ENCODE data around the gene RINL. TPM values are rescaled to one million over a fixed set of nuclear protein-coding genes. Genes with fewer than 3 reads are reported as not detected.
"Not testable (repeated sequence)": the region's sequence is repeated elsewhere in the genome, so short reads cannot be mapped to it uniquely, and the experiment has no call there.

The RINL gene
- total RNA-seq, 1 donor from 2014 or later: 3.3 TPM

DNA sequence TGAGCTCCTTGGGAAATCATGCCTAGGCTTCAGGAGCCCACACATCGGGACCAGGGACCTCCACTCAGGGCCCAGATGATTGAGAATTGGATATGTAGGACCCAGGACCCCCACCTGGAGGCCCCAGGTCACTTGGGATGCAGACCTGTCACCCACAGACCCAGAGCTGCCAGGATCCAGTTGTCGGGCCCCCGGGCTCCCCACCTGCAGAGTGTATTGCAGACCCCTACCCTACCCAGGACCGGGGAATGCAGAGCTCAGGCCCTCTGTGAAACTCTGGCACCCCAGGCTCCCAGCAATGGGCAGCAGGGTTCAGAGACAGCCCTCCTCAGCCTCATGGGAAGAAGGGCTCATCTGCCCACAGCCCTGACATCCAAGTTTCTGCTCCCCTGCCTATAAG is 27.5 kb upstream of the RINL start:
- no peak for DNase-seq (ENCODE audit: extremely low read depth, low read depth, low spot score)

DNA sequence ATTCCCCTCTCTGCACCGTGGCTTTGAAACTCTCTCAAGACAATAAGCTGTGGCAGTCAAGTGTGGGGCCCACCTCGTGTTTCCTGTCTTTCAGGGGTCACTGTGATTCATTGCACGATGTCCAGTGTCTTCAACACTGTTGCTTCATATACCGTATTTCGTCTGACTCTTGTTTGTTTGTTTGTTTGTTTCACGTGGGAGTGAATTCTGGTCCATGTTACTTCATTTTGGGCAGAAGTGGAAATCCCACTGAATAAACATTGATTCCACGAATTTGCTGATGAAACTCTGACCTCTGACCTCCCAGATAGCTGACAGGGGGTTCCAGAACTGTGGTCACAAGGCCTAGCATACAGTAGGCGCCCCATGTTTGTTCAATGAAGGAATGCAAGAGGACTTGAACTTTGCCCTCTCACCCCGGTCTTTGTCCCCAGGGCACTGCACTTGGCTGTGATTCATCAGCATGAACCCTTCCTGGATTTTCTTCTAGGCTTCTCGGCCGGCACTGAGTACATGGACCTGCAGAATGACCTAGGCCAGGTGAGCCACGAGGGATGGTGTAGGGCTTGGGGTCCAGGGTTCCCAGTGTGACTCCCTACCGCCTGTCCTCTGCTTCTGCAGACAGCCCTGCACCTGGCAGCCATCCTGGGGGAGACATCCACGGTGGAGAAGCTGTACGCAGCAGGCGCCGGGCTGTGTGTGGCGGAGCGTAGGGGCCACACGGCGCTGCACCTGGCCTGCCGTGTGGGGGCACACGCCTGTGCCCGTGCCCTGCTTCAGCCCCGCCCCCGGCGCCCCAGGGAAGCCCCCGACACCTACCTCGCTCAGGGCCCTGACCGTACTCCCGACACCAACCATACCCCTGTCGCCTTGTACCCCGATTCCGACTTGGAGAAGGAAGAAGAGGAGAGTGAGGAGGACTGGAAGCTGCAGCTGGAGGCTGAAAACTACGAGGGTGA is 26.8 kb upstream of the RINL start:
- no peak for DNase-seq (ENCODE audit: extremely low read depth, low read depth, low spot score)

DNA sequence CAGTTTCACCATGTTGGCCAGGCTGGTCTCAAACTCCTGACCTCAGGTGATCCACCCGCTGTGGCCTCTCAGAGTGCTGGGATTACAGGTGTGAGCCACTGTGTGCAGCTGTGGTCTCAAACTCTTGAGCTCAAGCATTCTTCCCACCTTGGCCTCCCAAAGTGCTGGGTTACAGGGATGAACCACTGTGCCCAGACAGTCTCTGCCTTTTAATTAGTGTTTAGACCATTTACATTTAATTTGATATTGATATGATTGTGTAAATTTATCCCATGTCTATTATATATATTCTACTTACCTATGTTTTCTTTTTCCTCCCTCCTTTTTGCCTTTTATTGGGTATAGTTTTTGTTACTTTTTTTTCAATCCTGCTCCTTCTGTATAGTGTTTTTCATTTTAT is 23.6 kb upstream of the RINL start:
- no peak for DNase-seq (ENCODE audit: extremely low read depth, low read depth, low spot score)

DNA sequence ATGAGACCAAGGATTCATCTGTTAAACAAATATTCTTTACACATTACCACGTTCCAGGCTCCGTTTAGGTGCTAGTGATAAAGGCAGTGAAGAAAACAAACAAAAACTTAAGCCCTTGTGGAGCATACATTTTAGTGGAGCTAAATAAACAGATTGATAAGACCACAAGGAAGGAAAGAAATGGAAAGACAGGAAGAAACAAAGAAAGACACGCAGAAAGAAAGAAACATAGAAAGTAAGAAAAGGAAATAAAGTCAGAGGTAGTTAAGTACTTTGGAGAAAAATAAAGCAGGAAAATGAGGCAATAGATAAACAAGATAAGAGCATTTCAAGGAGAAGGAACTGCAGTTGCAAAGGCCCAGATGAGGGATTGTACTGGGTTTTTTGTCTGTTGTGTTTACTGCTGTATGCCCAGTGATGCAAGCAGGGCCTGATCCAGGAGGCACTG is 22.7 kb upstream of the RINL start:
- no peak for DNase-seq (ENCODE audit: extremely low read depth, low read depth, low spot score)

DNA sequence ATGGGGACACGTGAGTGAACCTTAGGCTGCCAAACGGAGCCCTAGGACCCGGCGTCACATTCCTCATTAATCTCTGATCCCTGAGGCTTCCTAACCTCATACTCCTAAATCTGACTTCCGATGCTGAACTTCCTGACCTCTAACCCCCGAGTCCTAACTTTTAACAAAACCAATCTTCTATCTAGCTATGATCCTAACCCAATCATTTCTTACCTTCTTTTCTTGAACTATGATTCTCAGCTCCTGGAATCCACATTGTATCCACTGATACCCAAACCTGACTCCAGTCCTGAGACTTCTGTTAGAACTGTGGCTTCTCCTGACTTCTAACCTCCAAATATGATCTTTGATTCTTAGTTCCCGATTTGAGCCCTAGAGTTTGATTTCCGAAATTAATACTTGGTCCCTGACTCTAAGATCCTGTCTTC is 22.1 kb upstream of the RINL start:
- no peak for DNase-seq (ENCODE audit: extremely low read depth, low read depth, low spot score)

DNA sequence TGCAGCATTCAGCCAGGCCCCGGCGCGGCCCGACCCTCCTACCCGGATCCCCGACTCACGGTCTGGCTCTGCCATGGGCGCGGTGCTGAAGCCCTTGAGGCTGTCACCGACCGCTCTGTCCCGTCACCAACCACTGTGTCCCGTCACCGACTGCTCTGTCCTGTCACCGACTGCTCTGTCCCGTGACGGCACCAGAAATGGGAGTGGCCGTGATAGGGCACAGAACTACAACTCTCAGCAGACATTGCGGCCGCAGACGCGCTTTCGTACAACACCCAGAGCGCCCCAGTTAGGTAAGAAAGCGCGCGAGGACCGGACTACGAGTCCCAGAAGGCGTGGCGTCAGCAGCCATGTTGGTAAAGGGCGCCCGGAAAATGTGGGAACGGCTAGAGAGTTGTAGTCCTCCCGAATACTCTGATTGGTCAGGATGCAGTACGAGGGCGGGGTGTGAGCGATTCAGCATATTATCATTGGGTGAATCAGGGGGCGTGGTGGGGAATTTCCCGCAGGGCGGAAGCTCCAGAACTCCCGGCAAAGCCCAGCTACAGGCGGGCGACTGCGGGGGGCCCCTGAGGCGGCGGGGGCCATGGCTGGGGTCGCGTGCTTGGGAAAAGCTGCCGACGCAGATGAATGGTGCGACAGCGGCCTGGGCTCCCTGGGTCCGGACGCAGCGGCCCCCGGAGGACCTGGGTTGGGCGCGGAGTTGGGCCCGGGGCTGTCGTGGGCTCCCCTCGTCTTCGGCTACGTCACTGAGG is 21.5 kb upstream of the RINL start, which contains the start of the genes NFKBIB and SIRT2:
Gene NFKBIB (plus strand): TSS at position 523 of the 755 bp plus-strand sequence. CDS start 64 bp downstream, at position 587.
Gene SIRT2 (minus strand): TSS at position 172 of the 755 bp plus-strand sequence. CDS start 97 bp downstream, at position 75.
- DNase-seq (ENCODE audit: extremely low read depth, low read depth, low spot score): peak; percentile 99

DNA sequence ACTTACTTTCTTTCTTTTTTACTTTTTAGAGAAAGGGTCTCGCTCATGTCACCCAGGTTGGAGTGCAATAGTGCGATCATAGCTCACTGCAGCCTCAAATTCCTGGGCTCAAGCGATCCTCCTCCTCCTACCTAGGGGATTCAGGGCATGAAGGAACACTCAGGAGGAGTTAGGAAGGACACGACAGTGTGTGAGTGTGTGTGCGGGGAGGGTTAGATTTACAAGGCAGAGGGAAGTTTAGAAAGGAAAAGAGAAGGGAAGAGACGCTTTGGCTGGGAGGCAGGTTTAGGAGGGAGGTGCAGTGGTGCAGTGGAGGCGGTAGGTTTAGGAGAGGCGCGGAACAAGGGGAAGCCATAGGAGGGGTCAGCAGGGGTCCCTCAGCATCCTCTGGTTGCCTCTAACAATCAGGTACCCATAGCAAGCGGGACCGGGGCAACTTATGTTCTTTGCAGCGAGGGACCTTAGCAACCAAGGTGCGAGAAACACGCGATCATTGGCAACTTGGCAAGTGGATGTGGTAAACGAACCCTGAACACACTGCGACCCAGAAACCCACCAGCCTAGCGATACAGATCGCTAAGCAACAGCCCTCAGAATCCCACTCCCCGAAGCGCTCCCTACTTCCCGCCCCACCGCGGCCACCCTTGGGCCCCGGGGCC is 20.8 kb upstream of the RINL start:
- no peak for DNase-seq (ENCODE audit: extremely low read depth, low read depth, low spot score)

DNA sequence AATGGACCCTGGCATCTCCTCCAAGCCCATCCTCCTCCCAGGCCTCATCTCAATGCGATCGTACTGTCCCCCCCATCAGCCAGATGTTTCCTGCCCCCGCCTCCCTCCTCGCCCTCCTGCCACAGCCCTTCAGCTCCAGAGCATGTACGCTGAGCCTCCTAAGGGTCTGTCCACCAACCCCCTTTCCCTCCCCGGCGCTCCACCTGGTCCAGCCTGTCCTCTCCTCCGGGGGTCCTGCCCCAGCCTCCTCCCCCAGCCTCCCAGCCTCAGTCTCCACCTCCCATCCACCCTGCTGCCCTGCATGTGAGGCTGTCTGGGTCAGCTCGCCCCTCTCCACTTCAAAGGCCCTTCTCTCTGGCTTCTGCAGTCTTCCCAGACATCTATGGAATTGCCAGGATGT is 16.9 kb upstream of the RINL start:
- no peak for DNase-seq (ENCODE audit: extremely low read depth, low read depth, low spot score)

DNA sequence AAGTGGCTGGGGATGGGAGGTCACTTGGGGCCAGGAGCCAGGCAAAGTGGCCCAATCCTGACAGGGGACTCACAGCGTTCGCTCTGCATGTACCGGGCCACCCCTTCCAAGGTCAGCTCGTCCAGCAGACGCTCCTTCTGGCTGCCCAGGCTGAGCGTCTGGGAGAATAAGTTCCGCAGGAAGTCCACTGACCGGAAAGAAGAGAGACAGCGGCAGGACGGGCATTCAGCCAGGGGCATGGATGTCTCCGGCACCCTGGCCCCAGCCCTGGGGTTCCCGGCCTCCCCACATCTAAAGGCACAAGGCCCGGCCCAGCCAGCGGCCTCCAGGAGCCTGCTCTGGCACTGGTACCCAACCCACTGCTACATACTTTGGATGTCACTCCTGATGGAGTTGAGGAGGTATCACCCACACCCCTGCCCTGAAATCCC is 15.3 kb upstream of the RINL start:
- no peak for DNase-seq (ENCODE audit: extremely low read depth, low read depth, low spot score)

DNA sequence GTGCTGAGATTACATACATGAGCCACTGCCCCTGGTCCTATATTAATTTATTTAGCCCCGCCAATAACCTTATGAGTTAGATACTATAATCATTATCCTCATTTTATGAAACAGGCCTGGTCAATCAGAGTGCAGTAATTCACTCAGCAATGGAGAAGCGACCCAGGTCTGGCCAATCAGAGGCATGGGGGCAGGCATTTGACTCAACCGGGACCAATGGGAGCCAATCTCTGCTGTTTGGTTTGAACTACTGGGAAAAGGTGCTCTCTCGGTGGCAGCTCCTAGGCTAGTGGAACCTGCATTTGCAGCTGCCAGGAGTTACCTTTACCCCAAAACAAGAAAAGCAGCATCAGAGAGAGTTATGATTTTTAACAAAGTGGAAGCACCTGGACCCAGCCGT is 14.8 kb upstream of the RINL start:
- DNase-seq (ENCODE audit: extremely low read depth, low read depth, low spot score): no peak

DNA sequence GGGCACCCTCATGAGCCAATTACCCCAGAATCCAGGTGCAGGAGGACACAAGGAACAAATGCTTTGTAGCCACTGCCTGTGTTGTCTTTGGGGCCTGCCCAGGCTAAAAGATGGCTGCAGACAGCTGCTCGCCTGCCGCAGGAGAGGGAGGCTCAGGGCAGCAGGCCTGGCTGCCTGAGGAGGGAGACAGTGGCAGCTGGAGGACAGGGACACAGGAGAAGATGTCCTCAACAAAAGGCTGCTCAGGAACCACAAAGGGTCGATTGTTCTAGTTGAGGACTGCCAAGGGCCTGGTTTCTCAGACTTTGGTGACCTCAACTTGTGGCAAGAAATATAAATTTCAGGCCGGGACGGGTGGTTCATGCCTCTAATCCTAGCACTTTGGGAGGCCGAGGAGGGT is 13.7 kb upstream of the RINL start:
- no peak for DNase-seq (ENCODE audit: extremely low read depth, low read depth, low spot score)

DNA sequence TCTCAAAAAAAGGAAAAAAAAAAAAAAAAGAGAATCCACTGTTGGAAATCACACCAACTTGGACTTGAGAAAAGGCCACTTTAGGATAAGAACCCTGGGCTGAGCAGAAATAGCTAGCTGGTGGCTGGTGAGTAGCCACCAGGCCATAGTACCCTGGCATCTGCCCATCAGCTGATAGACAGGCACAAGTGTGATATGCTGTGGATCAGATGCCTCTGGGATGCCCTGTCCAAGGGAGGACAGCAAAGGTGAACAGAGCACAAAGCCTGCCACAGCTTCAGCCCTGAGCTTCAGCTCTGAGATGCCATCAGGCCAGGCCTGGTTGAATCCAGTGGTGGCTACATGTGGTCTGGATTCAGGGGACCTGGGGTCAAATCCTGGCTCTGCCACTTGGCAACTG is 12.6 kb upstream of the RINL start:
- DNase-seq (ENCODE audit: extremely low read depth, low read depth, low spot score): no peak

DNA sequence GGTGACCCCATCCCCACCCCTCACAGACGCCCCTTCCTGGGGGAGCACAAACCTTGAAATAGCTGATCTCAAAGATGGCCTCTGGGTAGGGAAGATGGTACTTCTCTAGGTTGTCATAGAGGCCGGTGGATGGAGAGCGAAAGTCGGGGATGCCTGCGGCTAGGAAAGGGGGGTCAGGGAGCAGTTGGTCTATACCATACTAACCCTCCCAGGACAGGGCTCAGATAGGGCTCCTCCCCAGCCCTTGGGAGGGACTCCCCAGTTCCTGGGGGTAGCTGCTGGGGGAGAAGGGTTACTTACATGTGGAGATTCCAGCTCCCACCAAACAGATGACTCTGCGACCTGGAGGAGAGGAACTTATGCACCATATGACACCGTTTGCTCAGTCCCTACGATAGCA is 11.7 kb upstream of the RINL start:
- DNase-seq (ENCODE audit: extremely low read depth, low read depth, low spot score): no peak

DNA sequence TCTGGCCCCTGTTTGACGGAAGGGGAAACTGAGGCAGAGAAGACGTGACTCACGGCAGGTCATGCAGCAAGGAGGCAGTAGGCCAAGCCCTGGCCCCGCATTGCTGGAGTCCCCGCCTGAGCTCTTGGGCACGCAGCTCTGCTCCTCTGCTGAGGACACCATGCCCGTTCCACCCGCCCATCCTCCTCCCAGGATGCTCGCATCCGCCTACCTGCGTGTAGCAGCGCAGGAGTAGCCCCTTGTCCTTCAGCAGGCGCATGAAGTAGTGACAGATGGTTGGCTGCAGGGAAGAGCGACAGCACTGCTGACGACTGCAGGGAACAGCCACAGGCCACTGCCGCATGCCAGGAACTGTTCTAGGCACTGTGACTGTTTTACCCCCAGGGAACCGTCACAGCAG is 10.8 kb upstream of the RINL start:
- no peak for DNase-seq (ENCODE audit: extremely low read depth, low read depth, low spot score)

DNA sequence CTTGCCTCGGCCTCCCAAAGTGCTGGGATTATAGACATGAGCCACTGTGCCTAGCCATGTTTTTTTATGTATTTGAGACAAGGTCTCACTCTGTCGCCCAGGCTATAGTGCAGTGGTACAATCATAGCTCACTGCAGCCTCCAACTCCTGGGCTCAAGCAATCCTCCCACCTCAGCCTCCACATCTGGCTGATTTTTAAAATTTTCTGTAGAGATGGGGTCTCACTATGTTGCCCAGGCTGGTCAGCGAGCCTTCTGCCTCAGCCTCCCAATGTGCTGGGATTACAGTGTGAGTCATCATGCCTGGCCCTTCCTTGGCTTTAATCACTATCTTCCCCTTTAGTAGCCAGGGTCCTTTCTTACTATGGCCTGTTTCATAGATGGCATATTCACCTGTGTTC is 6.6 kb upstream of the RINL start:
- DNase-seq (ENCODE audit: extremely low read depth, low read depth, low spot score): not testable (repeated sequence)

DNA sequence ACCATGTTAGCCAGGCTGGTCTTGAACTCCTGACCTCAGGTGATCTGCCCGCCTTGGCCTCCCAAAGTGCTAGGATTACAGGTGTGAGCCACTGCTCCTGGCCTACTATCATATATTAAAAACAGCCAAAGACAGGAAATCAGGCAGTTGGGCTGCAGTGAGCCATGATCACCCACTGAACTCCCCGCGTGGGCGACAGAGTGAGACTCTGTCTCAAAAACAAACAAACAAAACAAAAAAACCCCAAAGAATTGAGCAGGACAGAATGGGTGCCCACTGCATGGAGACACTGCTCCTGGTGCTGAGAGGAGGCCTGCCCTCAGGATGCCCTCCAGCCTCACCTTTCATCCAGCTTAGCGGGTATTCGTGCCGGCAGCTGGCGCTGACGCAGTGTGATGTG is 5.2 kb upstream of the RINL start:
- DNase-seq (ENCODE audit: extremely low read depth, low read depth, low spot score): no peak

DNA sequence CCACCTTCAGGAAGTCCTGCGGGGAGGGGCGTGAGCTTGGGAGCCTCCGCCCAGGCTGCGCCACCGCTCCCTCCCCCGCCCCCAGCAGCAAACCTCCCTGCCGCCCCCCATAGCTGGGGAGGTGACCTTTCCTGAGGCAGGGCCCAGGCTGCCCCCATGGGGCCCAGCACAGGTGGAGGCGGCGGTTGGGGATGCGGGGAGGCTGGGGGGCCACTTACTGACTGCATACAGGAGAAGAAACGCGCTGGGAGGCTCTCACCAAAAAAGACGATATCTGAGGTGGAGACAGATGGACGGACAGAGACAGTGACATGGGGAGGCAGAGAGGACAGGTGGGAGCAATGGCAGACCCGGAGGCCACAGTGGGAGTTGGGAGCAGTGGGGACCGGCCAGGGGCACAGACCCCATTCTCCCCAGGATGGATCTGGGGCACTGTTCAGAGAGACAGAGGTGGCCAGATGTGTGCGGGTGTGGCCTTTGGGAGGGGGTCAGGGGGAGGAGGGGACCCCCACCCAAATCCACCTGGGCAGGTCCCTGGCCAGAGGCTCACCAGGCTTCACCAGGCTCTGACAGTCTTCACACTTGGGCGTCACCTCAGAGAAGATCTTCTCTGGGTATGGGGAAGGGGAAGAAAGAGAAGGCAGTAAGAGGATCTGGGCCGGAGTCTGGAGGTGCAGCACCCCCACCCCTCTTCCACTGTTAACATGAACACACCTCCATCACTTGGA is 3.0 kb upstream of the RINL start:
- DNase-seq (ENCODE audit: extremely low read depth, low read depth, low spot score): no peak

DNA sequence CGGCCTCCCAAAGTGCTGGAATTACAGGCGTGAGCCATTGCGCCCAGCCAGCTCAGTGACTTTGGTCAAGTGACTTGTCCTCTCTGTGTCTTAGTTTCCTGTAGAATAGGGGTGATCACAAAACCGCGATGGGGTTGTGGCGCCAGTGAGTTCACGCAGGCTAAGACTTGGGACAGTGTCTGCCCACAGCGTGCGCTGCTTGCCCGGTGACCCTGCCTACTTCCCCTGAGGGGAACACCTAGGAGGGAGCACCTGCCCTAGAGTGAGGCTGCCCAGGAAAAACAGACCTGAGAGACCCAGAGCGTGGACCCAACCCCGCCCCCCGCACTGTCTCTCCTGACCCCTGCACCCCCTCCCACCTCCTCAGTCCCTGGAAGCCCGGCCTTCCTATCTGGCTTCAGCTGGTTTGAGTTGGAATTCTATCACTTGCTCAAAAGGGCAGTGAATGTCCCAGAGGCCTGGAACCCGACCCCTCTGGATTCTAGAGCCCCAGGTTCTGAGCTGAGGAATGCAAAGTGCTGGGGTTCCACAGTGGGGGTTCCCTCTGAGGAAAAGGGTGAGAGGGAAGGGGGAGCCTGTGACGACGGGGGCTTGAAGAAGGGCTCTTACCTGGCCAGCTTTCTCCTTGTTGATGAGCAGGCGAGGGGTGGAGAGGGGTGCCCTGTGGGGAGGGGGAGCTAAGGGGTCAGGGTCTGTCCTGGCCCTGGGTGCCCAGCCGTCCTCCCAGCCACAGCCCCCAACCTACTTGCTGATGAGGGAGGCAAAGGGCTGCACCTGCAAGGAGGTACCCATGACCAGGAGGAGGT is 2.2 kb upstream of the RINL start:
- DNase-seq (ENCODE audit: extremely low read depth, low read depth, low spot score): no peak

DNA sequence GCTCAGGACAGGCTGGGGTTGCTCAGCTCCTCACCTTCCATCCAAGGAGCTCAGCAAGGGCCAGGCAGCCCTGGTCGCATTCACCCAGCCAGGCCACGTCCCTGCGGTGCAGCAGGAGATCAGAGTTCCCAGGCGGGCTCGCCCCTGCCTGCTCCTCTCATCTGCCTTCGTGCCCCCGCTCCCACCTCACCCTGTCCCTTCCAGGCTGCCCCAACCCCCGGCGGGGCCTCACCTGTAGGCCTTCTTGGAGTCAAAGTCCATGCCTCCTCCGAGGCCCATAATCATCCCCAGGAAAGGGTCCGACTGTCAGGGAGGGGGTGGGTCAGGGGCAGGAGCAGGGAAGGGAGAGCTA is 1.3 kb upstream of the RINL start:
- DNase-seq (ENCODE audit: extremely low read depth, low read depth, low spot score): no peak

All from glomerular endothelial cell (primary cell).